HG03060 (cell line): ENCODE results near the gene ARNT2.

ENCODE experiments used
- ATAC-seq: cut with Tn5 transposase; IDR thresholded peaks from one replicate; pipeline ENCODE4 v1.9.1; 2021; ENCODE audit warnings: low read depth, moderate number of reproducible peaks; ENCODE audit not compliant: unreplicated experiment

ARNT2 gene

DNA sequence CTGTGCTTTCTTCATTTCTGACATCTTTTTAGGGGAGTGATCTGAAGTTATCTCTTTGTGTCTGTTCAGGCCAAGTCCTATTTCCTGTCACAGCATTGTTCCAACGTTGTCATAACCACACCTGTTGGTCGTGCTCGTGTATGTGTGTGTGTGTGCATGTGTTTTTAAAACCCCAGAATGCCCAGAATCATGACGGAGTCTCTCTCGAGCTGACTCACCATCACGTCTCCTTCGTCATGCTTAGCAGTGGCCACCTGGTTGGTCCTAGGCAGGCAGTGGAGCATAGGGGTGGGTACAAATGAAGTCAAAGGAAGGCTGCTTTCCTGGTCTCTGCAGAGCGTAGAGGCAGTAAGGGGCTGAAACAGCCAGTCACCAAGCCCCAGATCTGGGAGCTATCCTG is 164.1 kb downstream of the ARNT2 start:
- ATAC-seq, result no peak

DNA sequence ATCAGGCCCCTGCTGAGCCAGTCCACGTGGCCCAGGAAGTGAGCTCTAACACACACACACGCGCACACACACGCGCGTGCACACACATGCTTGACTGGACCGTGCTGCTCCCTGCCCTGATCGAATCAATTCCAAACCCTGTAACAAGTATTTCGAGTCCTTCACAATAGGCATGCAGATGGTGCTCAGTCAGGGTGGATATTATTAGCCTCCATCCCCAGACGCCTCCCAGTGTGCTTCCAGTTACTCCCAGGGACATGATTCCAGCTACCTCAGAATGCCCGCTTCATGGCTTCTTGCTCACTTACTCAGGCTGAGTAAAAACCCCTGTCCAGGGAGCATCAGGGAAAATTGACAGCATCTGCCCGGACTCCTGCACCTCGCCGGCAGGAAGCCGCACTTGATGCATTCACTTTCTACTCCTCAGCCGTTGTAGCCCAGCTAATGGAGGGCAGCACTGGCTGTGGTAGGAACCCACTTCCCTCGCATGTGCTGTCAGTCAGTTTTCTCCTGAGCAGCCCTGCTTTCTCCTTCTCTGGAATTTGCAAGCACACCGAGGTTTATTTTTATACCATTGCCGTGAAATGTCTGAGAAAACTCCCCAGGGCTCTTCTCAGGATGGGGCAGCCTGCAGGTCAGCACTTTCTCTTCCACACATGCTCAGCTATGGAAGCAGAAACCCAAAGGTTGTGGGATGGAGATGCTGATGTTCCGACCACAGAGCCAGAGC is 164.9 kb downstream of the ARNT2 start:
- no peak for ATAC-seq

DNA sequence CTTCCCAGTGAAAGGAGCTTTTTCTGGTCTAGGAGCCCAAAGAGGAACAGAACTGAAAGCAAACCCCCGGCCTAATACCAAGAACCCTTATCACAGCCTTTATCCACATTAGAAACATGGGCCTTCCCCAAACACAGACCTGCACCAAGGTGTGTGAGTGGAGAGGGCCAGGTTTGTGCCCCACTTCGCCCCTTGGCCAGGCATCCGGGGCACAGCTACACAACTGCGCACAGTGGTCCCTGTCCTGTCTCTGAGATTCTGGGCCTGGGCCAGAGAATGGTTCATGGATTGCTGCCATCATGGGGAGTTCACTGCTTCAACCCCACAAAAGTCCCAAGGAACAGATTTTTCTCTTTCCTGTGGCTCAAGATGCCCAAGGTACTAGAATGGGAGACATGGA is 165.5 kb downstream of the ARNT2 start:
- no peak for ATAC-seq

DNA sequence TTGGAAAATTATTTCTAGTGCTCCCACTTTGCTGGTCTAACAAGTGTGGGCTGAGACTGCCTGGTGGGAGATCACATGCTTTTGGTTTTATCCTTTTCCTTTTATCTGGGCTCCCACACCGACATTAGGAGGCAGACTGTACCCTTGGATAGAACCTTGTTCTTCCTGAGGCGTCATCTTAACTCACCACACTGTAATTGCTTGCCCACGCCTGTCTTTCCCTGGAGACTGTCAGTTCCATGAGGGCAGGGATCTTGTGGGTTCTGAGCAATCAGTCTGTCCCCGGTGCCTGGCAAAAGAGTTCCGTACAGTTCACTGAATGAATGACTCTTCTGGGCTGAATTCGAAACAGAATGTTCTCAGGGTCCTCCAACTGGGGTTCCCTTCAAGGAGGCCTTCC is 166.4 kb downstream of the ARNT2 start:
- ATAC-seq, result no peak

DNA sequence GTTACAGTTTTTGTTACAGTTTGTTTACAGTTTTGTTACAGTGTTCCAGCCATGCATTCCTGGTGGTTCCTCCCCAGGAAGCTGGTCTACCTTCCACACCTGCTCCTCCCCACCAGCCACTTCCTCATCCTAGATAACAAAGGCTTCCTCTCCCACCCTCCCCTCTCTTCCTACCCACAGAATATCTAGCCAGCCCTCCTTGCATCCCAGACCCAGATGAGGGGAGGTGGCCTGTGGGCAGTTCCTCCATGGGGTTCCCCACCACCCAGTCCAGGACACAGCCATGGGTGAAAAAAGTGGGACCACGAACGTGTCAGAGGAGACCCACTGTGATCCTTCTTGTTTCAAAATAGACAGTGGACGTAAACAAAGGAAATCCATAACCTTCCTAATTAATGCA is 168.2 kb downstream of the ARNT2 start:
- no peak for ATAC-seq

DNA sequence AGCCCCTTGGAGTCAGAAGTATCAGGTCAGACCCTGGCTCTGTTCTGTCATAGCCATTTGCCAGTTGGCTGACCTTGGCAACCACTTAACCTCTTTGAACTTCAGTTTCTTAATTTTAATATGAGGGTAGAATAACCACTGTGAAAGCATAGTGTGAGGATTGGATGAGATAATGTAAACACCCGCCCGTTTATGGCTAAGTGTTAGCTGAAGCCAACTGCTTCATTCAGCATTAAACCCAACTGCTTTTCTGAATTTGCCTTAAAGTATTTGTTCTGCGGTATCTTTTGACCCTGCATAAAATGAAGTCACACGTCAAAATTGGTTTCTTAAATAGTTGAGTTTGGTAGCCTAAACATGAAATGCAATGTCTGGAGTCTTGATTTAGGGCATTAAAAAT is 169.4 kb downstream of the ARNT2 start:
- ATAC-seq, result no peak

DNA sequence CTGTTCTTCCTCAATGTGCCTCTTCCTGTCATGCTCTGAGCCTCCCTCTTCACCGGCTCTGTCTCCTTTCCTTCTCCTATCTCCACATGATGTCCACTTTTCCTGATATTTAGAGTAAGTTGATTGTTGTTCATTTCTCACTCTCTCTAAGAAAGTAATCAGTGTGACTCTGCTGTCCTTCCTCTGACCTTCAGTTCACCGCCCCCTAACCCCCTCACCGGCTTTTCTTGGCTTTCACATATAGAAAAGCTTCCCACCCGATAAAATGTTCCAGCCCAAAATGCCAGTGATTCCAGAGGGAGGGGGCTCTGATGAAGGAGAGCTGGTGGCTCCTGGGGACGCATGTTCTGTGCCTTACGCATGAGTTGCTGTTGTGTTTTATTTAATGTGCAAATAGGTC is 170.4 kb downstream of the ARNT2 start:
- ATAC-seq, result no peak

DNA sequence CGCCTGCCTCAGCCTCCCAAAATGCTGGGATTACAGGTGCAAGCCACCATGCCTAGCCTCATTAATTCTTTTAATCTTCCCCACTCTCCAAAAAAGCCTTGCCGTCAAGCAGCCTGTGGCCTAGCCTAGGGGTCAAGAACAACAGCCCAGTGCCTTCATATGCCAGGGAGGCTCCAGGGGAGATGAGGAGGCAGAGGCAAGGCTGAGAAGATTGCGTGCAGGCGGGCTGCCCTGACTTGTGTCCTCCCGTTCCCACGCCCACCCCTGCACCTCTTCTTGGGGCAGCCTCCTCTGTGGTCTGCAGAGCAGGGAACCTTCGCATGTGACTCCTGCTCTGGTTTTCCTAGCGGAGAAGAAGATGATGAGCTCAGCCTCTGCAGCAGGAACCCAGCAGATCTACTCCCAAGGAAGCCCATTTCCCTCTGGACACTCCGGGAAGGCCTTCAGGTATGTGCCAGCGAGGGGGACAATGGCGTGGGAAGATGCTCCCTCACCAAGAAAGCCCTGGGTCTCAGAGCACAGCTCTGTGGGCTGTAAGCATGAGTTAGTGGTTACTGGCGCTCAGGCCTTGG is 172.4 kb downstream of the ARNT2 start:
- no peak for ATAC-seq

DNA sequence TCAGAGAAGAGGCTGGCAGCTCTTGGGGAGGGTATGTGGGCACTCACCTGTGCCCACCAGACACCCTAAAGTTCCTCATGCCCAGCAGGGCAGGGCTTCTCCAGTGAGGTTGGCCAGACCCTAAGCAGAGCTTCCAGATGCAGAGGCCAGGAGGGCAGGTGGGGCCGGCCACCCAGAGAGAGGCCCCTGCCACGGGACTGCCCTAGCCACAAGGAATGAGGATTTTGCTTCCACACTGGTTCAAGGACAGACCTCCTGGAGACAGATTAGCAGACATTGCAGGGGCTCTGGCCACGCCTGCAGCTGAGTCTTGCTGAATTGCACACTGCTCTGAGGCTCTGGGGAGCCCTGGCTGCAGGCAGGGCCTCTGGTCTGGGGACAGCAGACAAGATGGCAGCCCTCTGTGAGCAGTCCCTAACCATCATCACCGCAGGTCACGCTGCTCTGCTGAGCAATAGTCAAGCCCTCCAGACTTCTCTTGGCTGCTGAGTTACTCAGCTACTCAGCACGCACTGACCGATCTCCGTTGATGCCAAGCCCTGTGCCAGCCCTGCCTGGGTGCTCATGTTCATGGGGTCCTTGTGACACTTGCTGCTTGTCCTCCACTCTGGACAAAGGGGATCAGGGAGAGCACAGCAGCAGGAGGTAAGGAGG is 173.5 kb downstream of the ARNT2 start:
- ATAC-seq, result no peak

DNA sequence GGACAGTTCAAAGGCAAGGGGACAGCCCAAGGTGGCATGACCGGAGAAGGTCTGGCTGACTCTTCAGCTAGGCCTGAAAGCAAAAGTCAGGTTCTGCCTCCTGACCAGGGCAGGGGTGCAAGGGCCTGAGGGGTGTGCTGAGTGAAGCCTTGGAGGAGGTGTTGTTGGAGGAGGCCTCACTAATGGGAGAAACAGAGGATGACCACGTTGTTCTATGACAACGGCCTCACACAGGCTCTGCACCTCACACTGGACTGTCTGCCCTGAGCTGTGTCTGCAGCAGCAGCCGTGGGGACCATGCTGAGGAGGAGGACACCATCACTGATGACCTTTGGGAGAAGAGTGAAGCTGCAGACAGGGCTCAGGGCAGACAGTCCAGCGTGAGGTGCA is 174.0 kb downstream of the ARNT2 start:
- no peak for ATAC-seq

DNA sequence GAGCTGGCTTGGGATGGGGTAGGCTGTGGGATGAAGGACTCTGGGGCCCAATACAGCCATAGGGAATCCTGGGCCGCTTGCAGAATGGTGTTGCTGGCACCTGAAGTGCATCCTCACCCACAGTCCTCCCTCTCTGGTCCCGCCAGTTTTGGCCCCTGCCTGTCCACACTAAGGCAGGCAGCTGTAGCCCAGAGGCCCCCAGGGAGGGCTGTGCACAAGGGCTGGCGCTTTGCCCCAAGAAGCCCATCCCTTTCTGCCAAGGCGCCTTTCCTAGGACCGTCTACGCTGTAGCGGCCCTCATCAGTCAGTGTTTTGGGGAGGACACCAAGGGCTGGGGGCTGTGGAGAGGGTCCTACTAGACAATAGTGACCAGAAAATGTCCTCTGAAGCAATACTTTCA is 174.7 kb downstream of the ARNT2 start:
- ATAC-seq, result no peak

DNA sequence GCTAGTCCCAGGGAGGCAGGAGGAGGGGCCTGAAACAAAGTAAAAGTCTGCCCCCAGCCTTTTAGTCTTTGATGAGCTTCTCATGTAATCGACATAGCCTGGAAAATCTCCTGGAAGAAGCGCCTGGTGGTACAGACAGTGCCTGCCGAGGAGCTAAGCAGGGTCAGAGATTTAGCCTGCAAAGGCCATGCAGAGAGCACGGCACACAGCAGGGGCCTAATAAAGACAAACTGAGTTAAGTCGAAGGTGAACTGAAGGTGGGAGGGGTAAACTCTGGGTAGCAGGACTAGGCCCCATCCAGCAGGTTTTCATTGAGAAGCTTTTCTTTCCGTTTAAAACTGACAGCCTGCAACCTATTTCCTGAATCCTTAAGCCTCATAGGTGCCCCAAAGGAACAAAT is 175.4 kb downstream of the ARNT2 start:
- no peak for ATAC-seq

DNA sequence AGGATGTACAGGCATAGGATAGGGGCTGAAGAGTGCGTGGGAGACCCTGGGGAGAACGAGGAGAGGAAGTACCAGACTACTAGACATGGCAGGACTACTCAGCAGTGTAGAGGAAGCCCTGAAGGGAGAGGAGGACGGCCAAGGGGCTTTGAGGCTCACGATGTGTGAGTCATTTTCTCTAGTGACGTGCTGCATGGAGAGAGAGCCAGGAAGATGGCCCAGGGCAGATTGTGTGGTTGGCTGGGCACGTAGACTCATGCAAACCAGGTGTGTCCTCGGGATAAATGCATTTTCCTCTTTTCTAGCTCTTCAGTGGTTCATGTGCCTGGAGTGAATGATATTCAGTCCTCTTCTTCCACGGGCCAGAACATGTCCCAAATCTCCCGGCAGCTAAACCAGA is 175.9 kb downstream of the ARNT2 start:
- no peak for ATAC-seq

DNA sequence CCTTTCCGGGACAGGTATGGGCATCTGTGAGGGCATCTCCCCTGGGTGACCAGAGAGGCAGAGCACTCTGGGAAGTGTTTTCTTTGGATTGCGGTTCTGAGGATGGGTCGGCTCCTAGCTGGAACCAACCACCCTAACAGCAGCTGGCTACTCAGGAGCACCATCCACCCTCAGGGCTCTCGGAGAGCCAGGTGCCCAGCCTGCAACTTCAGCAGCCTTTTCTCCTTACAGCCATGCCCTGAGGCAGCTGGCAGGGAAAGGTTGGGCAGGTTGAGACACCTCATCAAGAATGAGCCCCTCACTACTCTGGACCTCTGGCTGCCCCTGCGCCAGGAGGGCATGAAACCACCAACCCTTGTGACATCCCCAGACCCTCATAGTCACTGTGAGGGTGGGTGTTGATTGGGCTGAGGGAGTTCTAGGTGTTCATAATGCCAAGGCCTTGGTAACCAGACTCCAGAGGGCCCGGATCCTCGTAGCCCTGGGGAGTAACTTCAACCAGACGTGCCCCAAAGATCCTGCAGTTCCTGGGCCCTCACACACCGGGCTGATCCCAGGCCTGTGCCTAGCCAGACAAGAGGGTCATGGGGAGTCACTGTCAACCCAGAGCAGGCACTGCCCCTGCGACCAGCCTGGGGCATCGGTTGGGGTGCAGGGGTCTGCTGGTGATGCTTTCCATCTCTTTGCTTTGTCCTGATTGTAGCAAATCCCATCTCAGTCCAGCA is 176.5 kb downstream of the ARNT2 start:
- ATAC-seq, result no peak

DNA sequence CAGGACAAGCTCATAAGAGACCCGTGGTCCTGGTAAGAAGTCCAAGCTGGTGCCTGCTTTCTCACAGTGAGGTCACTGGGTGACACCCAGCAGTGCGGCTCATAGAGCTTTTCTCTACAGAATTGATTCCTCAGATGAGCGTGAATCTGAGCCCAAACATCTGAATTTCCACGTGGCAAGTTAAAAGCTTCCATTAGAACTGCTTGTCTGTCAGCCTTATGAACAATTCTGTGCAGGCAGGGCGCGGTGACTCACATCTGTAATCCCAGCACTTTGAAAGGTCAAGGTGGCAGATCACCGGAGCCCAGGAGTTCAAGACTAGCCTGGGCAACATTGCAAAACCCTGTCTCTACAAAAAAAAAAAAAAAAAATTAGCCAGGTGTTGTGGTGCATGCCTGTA is 177.8 kb downstream of the ARNT2 start:
- no peak for ATAC-seq

DNA sequence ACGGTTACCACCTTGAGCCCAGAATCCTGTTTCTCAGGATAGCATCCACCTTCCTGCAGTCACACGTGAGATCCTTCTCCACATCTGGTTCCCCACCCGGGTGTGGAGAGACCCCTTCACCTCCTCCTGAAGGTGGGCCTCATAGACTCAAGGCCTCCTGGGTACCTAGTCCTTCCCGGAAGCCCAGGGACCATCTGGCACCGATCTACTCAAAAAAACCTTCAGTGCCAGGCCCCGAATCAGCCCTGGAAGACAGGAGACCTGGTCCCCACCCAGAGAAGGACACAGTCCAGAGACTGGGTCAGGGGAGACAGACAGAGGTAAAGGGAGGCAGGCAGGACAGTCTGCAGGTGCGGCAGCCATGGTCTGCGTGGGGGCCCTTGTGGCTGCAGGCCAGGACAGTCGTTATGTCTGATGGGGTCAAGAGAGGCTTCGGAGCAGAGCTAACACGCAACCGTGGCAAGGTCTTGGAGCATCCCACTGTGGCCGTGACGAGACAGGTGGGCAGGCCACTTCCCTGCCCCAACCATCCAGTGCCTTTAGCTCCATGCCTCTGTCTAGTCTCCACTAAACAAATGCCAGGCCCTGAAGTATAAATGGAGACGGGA is 178.7 kb downstream of the ARNT2 start:
- no peak for ATAC-seq

DNA sequence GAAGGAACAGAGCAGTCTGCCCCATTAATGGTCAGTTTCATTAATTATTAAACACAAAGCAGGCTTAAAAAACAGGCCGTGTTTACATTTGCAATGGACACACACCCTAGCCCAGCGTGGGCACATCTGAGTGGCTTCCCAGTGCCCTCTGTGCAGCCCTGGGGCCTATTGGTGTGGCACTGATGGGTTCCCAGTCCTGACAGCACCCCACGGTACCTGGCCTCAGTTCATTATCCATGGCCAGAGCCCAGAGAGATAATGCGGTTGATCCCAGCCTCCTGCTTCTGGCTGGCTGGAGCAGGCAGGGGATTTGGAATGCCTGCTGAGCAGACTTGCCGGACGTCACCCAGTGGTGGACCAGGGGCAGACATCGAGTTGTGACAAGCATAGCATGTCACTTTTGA is 180.4 kb downstream of the ARNT2 start:
- ATAC-seq, result no peak

DNA sequence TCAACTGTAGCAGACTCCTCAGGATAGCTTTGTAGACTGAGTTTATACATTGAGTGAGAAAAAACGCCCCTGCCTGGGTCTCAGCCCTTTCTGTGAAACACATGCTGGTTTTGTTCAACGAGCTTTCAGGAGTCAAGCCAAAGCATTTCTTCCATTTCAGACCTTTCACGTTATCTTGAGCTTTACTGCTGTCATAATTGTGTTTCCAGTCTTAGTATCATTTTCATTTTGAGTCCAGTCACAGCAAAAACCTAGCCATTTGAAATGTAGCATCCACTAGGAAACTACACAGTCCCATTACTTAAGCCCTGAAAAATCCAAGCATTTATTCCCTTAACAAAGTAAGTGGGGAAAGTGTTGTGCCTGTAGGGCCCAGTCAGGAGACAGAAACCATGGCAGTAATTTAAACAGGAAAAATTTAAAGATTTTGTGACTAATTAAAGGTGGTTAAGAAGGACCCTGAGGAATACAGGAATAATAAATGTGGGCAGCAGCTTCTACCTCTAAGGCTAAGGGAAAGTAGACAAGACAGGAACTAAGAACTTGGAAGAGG is 180.9 kb downstream of the ARNT2 start:
- ATAC-seq, result no peak

DNA sequence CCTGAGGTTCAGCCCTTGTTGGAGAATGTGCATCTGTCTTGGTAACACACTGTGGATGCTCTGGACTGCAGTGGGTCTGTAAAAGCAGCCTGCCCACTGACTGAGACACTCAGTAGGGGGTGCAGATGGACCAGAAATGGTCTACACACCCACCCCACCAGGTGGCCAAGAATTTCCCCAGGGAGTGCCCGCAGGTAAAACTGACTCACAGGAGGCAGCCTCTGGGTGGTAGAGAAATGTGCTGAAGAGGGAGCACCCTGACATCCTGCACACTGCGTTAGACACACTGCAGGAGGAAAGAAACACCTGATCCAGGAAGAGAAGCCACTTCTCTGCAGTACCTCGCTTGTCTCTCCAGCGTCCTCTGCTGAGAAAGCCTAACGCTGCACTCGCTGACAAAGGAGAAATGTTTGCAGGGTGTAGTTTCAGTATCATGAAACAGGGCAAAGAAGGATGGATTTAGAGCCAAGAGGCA is 181.4 kb downstream of the ARNT2 start:
- no peak for ATAC-seq

DNA sequence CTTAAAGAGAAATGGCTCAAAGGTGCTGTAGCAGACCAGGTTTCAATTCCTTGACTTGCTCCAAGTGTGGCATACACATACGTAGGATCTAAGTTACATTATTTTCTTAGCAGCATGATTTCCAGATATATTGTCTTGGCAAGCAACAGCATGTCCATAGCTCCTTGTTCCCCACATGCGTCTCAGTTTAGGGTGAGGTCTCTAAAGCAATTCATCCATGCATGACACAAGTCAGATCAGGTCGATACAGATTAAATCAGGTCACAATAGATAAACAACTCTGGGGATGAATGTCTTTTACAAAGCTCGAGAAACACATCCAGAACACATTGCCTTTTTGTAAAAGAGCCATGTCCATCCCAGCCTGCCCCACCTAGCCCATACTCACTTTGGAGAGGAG is 182.0 kb downstream of the ARNT2 start:
- ATAC-seq, result no peak

DNA sequence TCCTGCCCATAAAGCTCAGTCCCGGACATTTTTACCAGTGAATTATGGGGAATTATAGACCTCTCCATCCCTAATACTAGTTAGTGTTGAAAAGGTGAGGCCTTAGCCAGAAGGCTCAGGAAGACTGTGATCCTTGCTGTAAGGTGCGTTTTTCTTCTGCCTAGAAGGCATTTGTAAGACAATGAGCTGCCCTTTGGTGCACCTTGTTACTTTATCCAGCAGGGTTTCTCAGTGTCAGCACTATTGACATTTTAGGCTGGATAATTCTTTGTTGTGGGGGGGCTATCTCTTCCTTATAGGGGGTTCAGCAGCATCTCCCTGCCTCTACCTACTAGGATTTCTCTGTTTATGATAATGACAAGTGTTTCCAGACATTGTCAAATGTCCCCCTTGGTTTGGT is 182.8 kb downstream of the ARNT2 start:
- no peak for ATAC-seq
